GM19240 (cell line): ENCODE measurements around the gene EPB41L5.

Experiments used
- DNase-seq: peaks from one replicate; pipeline ENCODE4 v3.0.0; 2011; ENCODE audit warnings: low spot score; ENCODE audit not compliant: insufficient read length

EPB41L5 gene

GRCh38 chr2:120224735-120225548 is 212.1 kb downstream of the EPB41L5 start:
- DNase-seq: no peak

- DNase-seq: no peak
Measured at GRCh38 chr2:120225549-120226065, 212.7 kb downstream of the EPB41L5 start.

GRCh38 chr2:120226316-120226715 is 213.4 kb downstream of the EPB41L5 start:
- no peak for DNase-seq

GRCh38 chr2:120227111-120227991 is 214.5 kb downstream of the EPB41L5 start:
- DNase-seq: no peak

- no peak for DNase-seq
Measured at GRCh38 chr2:120228503-120228902, 215.6 kb downstream of the EPB41L5 start.
